C4-2B (cell line): Measurements from ENCODE around the gene PRKAG2.

Source experiments
- CTCF ChIP-seq: fragments of 450-650 bp; conservative IDR thresholded peaks from 2 replicates; pipeline ENCODE4 v1.5.1; 2017; ENCODE audit warnings: mild to moderate bottlenecking
- ZFX ChIP-seq: fragments of 450-650 bp; IDR thresholded peaks from 2 replicates; pipeline ENCODE4 v1.6.1; 2017

GRCh38 chr7:151731022-151731441, 145.9 kb downstream of the PRKAG2 start:
- TF ChIP-seq CTCF (no peak), ZFX (no peak)
